Mesothelial cell of epicardium (in vitro differentiated cells): ENCODE results near the gene MRRF. TPM values are rescaled to one million over a fixed set of nuclear protein-coding genes. Genes with fewer than 3 reads are reported as not detected.

Experiments used
- DNase-seq, 2 experiments: peaks; one replicate each; pipeline ENCODE4 v3.0.0; 2021; ENCODE audit warnings: low spot score in 2 of 2; ENCODE audit not compliant: unreplicated experiment in 2 of 2
- H3K27ac Mint-ChIP-seq: 2 replicates; pipeline ENCODE4 v1.8.0; 2021; ENCODE audit warnings: mixed read lengths
- H3K27me3 Mint-ChIP-seq: 2 replicates; pipeline ENCODE4 v1.8.0; 2021; ENCODE audit warnings: low read depth, mixed read lengths
- H3K36me3 Mint-ChIP-seq: 2 replicates; pipeline ENCODE4 v1.8.0; 2021; ENCODE audit warnings: mixed read lengths
- H3K4me1 Mint-ChIP-seq: 2 replicates; pipeline ENCODE4 v1.8.0; 2021; ENCODE audit warnings: mixed read lengths
- H3K4me3 Mint-ChIP-seq: 2 replicates; pipeline ENCODE4 v1.8.0; 2021; ENCODE audit warnings: mild to moderate bottlenecking, moderate library complexity, mixed read lengths
- H3K9me3 Mint-ChIP-seq: 2 replicates; pipeline ENCODE4 v1.8.0; 2021; ENCODE audit warnings: mixed read lengths
- CTCF ChIP-seq: fragments of 200-600 bp; sonication (generic); IDR thresholded peaks from one replicate; pipeline ENCODE4 v1.5.0; 2021; ENCODE audit warnings: antibody characterized with exemption; ENCODE audit not compliant: unreplicated experiment
- total RNA-seq: library from RNA; stranded (reverse); gene quantifications from 3 replicates; pipeline ENCODE4 v1.2.1, GENCODE V29; 2021

Gene MRRF
- total RNA-seq, 1 donor from 2014 or later, result 39.2 TPM

- Mint-ChIP-seq H3K27ac (peak overlapping the region; percentile 49), H3K4me1 (peaks cover 10% of the 10 kb centered on the region), H3K27me3 (peaks cover 52% of the 10 kb centered on the region), H3K9me3 (no peaks in the 10 kb centered on the region), H3K36me3 (no peaks in the 10 kb centered on the region), H3K4me3 (peak overlapping the region; percentile 75)
- DNase-seq, result peak in 1 of 2 experiments; percentile 46
- TF ChIP-seq CTCF, result no peak
These were observed 82.0 kb downstream of the MRRF start for GRCh38 chr9:122346478-122347347.

- no peak for TF ChIP-seq CTCF
- peak overlapping the region; percentile 75 for H3K4me3 Mint-ChIP-seq
- peaks cover 51% of the 10 kb centered on the region for H3K27me3 Mint-ChIP-seq
- no peaks in the 10 kb centered on the region for H3K36me3 Mint-ChIP-seq
- H3K4me1 Mint-ChIP-seq, result peaks cover 8% of the 10 kb centered on the region
- peaks cover 1% of the 10 kb centered on the region for H3K9me3 Mint-ChIP-seq
- DNase-seq, result no peak
- H3K27ac Mint-ChIP-seq, result peak overlapping the region; percentile 49
These were observed 82.9 kb downstream of the MRRF start for GRCh38 chr9:122347348-122348287.

GRCh38 chr9:122348288-122348777 is 83.7 kb downstream of the MRRF start:
- no peak for DNase-seq
- peaks cover 4% of the 10 kb centered on the region for H3K9me3 Mint-ChIP-seq
- peaks cover 50% of the 10 kb centered on the region for H3K27me3 Mint-ChIP-seq
- no peak for TF ChIP-seq CTCF
- peaks cover 7% of the 10 kb centered on the region for H3K4me1 Mint-ChIP-seq
- H3K4me3 Mint-ChIP-seq, result peak overlapping the region; percentile 3
- H3K27ac Mint-ChIP-seq, result no peak overlapping the region
- H3K36me3 Mint-ChIP-seq, result no peaks in the 10 kb centered on the region

- Mint-ChIP-seq H3K27ac (no peak overlapping the region), H3K9me3 (peaks cover 4% of the 10 kb centered on the region), H3K4me3 (peak overlapping the region; percentile 3), H3K36me3 (no peaks in the 10 kb centered on the region), H3K4me1 (peaks cover 7% of the 10 kb centered on the region), H3K27me3 (peaks cover 50% of the 10 kb centered on the region)
- no peak for DNase-seq
- no peak for TF ChIP-seq CTCF
These were observed 84.1 kb downstream of the MRRF start for GRCh38 chr9:122348791-122349190.

- Mint-ChIP-seq H3K36me3 (no peaks in the 10 kb centered on the region), H3K27ac (no peak overlapping the region), H3K4me3 (peak overlapping the region; percentile 3), H3K9me3 (peaks cover 4% of the 10 kb centered on the region), H3K27me3 (peaks cover 48% of the 10 kb centered on the region), H3K4me1 (peaks cover 7% of the 10 kb centered on the region)
- DNase-seq, result no peak
- TF ChIP-seq CTCF, result no peak
These were observed 84.5 kb downstream of the MRRF start for GRCh38 chr9:122349201-122349600.
